Suprapubic skin (tissue), 4 donors: Measurements from ENCODE around the gene POGLUT2. TPM values are rescaled to one million over a fixed set of nuclear protein-coding genes. Genes with fewer than 3 reads are reported as not detected.

Source experiments
- DNase-seq, 2 donors: peaks; one replicate each; pipeline ENCODE4 v3.0.0-alpha.2; 2019; ENCODE audit warnings: low spot score in 2 of 2
- H3K27ac ChIP-seq: fragments of 200-600 bp; sonication (generic); one replicate; pipeline ENCODE4 v1.5.1; 2019
- H3K27me3 ChIP-seq: fragments of 200-600 bp; sonication (generic); one replicate; pipeline ENCODE4 v1.5.1; 2019
- H3K36me3 ChIP-seq: fragments of 200-600 bp; sonication (generic); one replicate; pipeline ENCODE4 v1.5.1; 2019
- H3K4me1 ChIP-seq: fragments of 200-600 bp; sonication (generic); one replicate; pipeline ENCODE4 v1.5.1; 2019
- H3K4me3 ChIP-seq: fragments of 200-600 bp; sonication (generic); one replicate; pipeline ENCODE4 v1.5.1; 2019; ENCODE audit warnings: mild to moderate bottlenecking
- H3K9me3 ChIP-seq: fragments of 200-600 bp; sonication (generic); one replicate; pipeline ENCODE4 v1.5.1; 2019
- EP300 ChIP-seq: sonication (generic); formaldehyde crosslinking; IDR thresholded peaks from one replicate; pipeline ENCODE4 v1.6.1; 2017; ENCODE audit warnings: antibody characterized with exemption
- POLR2A ChIP-seq, 2 donors: fragments of 450-650 bp; IDR thresholded peaks; one replicate each; pipeline ENCODE4 v1.6.1; 2017; ENCODE audit warnings: antibody characterized with exemption in 2 of 2, mild to moderate bottlenecking in 2 of 2, moderate library complexity in 2 of 2
- POLR2AphosphoS5 ChIP-seq, 3 donors: sonication (generic); formaldehyde crosslinking; IDR thresholded peaks; one replicate each; pipeline ENCODE4 v1.6.1; 2017; ENCODE audit warnings: antibody characterized with exemption in 3 of 3
- WGBS: methylation state at CpG from one replicate; pipeline ENCODE4 v1.1.5; 2018; 5-methylcytosine and 5-hydroxymethylcytosine counted together
- total RNA-seq, 4 donors: library from RNA; depleted of rRNA; stranded (reverse); fragments of >200 nt; gene quantifications; one replicate each; pipeline ENCODE4 v1.1.0, GENCODE V29; 2016
- TF ChIP-seq, protein P1 (sequence below), 2 donors: fragments of 200-600 bp in 1 of 2; fragments of 450-650 bp in 1 of 2; sonication (generic) in 1 of 2; IDR thresholded peaks; one replicate each; pipeline ENCODE4 v1.5.1; 2016 to 2019; ENCODE audit warnings: antibody characterized with exemption in 2 of 2, mild to moderate bottlenecking in 1 of 2, moderate library complexity in 1 of 2

Gene POGLUT2
- total RNA-seq, 4 donors from 2014 or later = 2.5 to 2.8 (median 2.7) TPM

- 5% methylated on average over 36 of the region's 85 CpGs for WGBS
- TF ChIP-seq POLR2A (IDR thresholded peaks at IDR 0.05) (peak in 1 of 2 donors; percentile 69), POLR2AphosphoS5 (IDR thresholded peaks at IDR 0.05) (peak in 1 of 3 donors; percentile 3), EP300 (no peak)
- TF ChIP-seq, protein P1, sequence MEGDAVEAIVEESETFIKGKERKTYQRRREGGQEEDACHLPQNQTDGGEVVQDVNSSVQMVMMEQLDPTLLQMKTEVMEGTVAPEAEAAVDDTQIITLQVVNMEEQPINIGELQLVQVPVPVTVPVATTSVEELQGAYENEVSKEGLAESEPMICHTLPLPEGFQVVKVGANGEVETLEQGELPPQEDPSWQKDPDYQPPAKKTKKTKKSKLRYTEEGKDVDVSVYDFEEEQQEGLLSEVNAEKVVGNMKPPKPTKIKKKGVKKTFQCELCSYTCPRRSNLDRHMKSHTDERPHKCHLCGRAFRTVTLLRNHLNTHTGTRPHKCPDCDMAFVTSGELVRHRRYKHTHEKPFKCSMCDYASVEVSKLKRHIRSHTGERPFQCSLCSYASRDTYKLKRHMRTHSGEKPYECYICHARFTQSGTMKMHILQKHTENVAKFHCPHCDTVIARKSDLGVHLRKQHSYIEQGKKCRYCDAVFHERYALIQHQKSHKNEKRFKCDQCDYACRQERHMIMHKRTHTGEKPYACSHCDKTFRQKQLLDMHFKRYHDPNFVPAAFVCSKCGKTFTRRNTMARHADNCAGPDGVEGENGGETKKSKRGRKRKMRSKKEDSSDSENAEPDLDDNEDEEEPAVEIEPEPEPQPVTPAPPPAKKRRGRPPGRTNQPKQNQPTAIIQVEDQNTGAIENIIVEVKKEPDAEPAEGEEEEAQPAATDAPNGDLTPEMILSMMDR (IDR thresholded peaks at IDR 0.05) = no peak
Observed at GRCh38 chr13:102773441-102774213, 25.1 kb downstream of the POGLUT2 start, which contains the start of gene TEX30. TSS of gene TEX30 (minus strand) at chr13:102773786. CDS start at chr13:102770026, 3,760 bp downstream.

GRCh38 chr13:102772042-102772425, 26.7 kb downstream of the POGLUT2 start:
- Histone ChIP-seq H3K27me3 (no peaks in the 10 kb centered on the region), H3K36me3 (no peaks in the 10 kb centered on the region), H3K4me1 (peaks cover 13% of the 10 kb centered on the region), H3K27ac (no peak overlapping the region), H3K9me3 (no peaks in the 10 kb centered on the region), H3K4me3 (no peak overlapping the region)
- 96% methylated on average over 16 of the region's 16 CpGs for WGBS
- DNase-seq = no peak
- TF ChIP-seq POLR2A (IDR thresholded peaks at IDR 0.05) = no peak
- no peak for TF ChIP-seq EP300
- TF ChIP-seq, protein P1 (IDR thresholded peaks at IDR 0.05) = no peak
- TF ChIP-seq POLR2AphosphoS5 (IDR thresholded peaks at IDR 0.05) = no peak

More at GRCh38 chr13:102773441-102774213, 25.1 kb downstream of the POGLUT2 start, which contains the start of gene TEX30:
- Histone ChIP-seq H3K36me3 (no peaks in the 10 kb centered on the region), H3K4me3 (peak within 1 kb of the TSS; percentile 71), H3K9me3 (no peaks in the 10 kb centered on the region), H3K27me3 (no peaks in the 10 kb centered on the region), H3K27ac (peak within 1 kb of the TSS; percentile 78), H3K4me1 (peaks cover 13% of the 10 kb centered on the region)
- DNase-seq = peak; percentile 85 to 90

DNA sequence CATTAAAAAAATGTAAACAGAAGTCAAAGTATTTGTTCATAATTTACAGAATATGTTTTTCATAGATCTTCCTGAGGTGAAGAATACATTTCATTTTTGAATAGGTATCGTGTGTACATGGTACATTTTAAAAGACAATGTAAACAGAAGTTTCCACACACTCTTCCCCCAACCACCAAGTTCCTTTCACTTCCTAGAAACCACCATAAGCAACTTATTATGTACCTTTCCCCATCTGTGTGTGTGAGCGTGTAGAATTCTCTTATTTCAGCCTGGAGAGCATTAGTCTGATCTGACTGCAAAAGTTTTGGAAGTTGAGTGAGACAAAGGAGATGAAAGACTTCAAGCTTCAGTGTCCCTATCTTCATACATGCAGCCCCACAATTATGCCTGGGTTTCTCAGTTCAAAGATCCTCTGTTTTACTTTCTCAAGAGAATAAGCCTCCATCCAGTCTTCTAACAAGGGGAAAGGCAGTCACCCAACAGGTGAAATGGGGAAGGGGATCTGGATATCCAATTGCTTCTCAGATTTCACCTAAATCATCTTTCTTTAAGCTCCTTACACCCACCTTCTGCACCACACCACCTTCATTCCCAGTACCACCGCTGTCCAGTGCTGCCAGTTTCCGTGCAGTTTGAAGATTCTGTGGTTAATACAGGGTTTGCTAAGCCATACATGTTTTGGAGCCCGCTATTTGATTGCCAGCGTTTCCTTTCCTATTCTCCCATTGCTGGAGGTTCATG, 27.3 kb downstream of the POGLUT2 start:
- no peaks in the 10 kb centered on the region for H3K36me3 ChIP-seq
- H3K9me3 ChIP-seq = no peaks in the 10 kb centered on the region
- TF ChIP-seq POLR2AphosphoS5 (IDR thresholded peaks at IDR 0.05) = no peak
- TF ChIP-seq, protein P1 (IDR thresholded peaks at IDR 0.05) = no peak
- no peaks in the 10 kb centered on the region for H3K27me3 ChIP-seq
- no peak overlapping the region for H3K27ac ChIP-seq
- no peak for DNase-seq
- 94% methylated on average over 6 of the region's 6 CpGs for WGBS
- peaks cover 13% of the 10 kb centered on the region for H3K4me1 ChIP-seq
- H3K4me3 ChIP-seq = no peak overlapping the region

- DNase-seq = no peak
- 82% methylated on average over 2 of the region's 2 CpGs for WGBS
- Histone ChIP-seq H3K27me3 (no peaks in the 10 kb centered on the region), H3K36me3 (peaks cover 6% of the 10 kb centered on the region), H3K4me3 (no peak overlapping the region), H3K9me3 (no peaks in the 10 kb centered on the region), H3K4me1 (peaks cover 13% of the 10 kb centered on the region), H3K27ac (no peak overlapping the region)
- TF ChIP-seq POLR2AphosphoS5 (IDR thresholded peaks at IDR 0.05) (no peak), EP300 (no peak), POLR2A (IDR thresholded peaks at IDR 0.05) (no peak)
- TF ChIP-seq, protein P1 (IDR thresholded peaks at IDR 0.05) = no peak
Observed at GRCh38 chr13:102770435-102770834, 28.3 kb downstream of the POGLUT2 start.

GRCh38 chr13:102769679-102770078, 29.1 kb downstream of the POGLUT2 start:
- TF ChIP-seq EP300 (no peak), POLR2A (IDR thresholded peaks at IDR 0.05) (no peak), POLR2AphosphoS5 (IDR thresholded peaks at IDR 0.05) (no peak)
- TF ChIP-seq, protein P1 (IDR thresholded peaks at IDR 0.05) = no peak
- WGBS = 73% methylated on average over 4 of the region's 4 CpGs
- DNase-seq = no peak
- Histone ChIP-seq H3K27ac (no peak overlapping the region), H3K4me3 (no peak overlapping the region), H3K9me3 (no peaks in the 10 kb centered on the region), H3K27me3 (no peaks in the 10 kb centered on the region), H3K36me3 (peaks cover 7% of the 10 kb centered on the region), H3K4me1 (peaks cover 13% of the 10 kb centered on the region)
